GM19351 (cell line): ENCODE measurements around the gene HS6ST3.
A peak's percentile ranks its signal among the peaks of the same experiment; 100 is the strongest.

Experiments used
- ATAC-seq: cut with Tn5 transposase; IDR thresholded peaks from one replicate; pipeline ENCODE4 v1.9.1; 2021; ENCODE audit warnings: mild to moderate bottlenecking, moderate library complexity; ENCODE audit not compliant: unreplicated experiment

Gene HS6ST3

DNA sequence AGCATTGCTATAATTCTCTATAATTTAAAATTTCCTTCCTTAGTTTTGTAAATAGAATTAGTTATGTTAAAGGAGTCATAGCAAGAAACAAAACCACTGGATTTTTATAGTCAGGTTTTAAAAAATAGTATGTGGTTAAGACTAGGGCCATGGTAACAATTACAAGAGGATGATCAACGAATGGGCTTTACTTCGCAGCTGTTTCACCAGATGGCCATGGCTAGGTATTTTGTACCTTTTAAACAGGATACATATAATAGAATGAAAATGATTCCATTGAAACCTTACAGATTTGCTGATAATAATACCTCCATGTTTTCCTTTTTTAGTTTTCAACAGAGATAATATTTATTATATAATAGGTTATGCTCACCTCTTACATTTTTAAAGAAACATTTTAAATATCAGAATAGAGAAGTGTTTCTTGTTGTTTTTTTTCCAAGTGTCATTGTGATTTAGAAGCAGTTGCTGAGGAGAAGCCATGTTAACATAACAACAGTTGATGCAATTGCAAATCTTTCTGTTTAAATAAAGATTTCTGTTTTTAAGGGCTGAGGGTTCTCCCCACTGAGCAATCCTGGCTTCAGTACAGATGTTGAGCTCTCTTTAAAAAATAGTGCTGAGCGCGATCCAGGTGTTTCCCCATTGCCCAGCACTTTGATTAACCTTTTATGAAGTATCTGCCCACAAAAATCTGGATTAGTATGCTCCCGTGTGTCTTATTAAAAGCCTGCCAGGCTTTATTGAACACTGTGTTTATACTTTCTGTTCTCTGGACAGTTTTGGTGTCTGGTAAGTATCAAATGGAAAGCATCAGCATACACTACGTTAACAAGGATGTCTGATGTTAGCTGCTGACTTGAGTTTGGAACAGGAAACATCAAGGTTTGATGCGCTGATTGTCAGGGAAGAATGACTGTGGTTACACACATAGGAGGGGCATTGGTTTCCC lies 205.3 kb downstream of the HS6ST3 start:
- ATAC-seq: no peak

DNA sequence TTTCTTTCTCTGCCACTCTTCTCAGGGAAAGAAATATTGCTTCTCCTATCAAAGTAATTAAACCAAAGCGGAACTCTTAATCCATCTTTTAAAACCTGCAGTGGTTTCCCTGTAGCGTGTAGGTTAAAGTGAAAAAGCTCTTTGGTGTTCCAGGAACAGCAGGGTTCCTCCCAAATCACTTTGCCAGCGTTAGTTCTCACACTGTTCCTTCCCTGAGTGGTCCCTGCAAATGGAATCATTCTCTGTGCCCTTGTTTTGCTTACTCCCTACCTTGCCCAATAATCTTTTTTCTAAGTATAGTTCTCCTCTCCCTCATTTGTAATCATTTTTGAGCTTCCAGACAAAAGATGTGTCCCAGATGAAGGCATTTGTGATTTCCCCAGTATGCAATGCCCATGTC lies 207.5 kb downstream of the HS6ST3 start:
- no peak for ATAC-seq

DNA sequence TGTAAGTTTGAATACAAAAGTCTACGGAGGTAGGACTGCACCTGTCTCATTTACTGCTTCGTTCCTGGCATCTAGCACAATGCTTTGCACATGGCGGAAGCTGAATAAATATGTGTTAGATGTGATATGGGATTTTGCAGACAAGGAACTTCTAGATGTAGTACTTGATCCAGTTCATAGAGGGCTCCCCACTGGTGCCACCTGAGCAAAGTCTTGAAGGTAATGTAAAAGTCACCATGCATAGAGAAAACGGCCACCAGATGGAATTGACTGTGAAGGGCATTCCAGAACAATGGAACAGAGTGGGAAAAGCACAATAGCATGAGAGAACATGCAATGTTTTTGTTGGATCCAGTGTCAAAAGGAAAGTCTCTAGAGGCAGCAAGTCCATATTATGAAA lies 209.3 kb downstream of the HS6ST3 start:
- ATAC-seq: no peak

DNA sequence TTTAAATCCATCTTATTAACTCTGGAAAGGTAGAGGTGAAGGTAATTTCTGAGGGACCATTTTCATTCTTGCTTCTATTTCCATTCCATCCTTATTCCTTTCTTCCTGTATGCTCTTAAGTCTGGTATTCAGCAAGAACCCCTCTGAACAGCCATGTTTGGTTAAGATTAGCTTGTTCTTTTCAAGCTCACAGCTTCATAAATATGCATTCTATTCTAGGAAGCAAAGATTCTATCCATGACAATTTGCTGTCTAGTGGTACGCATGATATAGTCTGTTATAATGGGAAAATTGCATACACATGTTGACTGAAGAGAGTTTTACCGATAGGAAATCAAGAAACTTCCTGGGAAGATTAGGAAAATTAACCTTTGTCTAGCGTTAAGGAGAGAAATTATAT lies 218.7 kb downstream of the HS6ST3 start:
- ATAC-seq: no peak

DNA sequence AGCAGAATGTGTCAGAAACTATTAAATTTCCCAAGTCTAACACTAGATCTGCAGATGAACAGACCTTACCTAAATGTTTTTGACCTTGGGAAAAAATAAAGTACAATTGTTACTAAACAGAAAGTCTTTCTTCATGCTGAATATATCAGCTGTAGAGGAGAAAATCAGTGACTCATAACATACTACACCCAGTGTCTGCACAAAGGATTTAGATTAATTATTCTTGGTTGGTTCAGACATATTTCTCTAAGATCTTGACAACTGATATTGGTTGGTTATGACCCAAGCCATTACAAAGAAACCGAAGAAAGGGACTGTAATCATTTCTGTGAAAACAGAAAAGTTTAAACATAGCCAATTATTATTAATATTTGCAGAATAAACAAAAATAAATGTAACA lies 225.1 kb downstream of the HS6ST3 start:
- no peak for ATAC-seq

DNA sequence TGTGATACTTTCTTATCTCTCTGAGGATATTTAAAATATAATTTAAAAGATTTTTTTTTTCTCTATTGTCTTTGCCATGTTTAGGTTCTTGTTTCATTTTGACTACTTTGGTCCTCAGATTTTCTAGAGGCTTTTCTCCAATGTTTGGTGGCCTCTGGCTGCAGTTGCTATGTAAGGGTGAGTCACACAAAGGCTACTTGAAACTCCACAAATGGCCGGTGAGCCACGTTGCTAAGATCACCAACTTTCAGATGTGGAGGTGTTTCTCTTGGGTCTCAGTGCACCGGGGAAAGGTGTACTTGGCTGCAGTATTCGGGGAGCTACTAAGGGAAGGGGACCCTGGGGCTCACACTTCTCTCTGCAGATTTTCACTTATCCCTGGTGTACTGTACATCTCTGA lies 248.1 kb downstream of the HS6ST3 start:
- ATAC-seq: peak; percentile 56

DNA sequence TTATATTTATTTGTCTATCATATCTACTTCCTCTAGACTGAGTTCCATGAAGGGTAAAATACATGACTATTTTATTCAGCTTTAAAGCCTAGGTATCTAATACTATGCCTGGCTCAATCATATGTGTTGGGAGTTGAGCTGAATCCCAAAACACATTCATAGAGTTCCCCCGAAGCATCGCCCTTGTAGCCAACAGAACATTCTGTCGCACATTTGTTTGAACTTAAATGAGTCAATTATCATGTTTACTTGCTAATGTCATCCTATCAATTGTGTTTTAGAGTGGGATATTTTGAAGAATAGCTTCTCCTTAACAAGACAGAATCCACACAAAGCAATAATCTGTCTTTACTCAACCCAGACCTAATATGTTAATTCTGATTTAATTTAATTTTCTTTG lies 252.4 kb downstream of the HS6ST3 start:
- ATAC-seq: no peak

DNA sequence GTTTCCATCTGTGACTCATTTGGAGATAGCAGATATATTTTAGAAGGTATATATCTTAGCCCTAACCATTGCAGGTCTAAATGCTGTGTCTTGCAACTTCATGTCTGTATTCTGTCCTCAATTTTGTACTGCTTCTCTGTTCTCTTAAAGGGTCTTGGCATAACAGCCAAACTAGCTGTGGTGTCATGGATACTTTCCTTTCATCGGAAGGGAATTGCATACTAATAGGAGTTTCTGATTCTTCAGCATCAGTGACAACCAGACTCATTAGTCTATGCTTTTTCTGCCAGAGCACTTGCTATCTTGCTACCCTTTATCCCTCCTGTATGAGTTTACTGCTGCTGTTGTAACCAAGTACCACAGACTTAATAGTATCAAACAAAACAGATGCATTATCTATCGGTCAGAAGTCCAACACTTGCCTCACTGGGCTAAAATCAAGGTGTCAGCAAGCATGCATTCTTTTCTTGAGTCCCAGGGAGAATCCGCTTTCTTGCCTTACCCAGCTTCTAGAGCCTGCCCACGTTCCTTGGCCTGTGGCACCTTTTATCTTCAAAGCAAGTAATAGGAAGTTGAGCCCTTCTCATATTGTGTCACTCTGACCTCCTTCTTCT lies 253.1 kb downstream of the HS6ST3 start:
- ATAC-seq: no peak

DNA sequence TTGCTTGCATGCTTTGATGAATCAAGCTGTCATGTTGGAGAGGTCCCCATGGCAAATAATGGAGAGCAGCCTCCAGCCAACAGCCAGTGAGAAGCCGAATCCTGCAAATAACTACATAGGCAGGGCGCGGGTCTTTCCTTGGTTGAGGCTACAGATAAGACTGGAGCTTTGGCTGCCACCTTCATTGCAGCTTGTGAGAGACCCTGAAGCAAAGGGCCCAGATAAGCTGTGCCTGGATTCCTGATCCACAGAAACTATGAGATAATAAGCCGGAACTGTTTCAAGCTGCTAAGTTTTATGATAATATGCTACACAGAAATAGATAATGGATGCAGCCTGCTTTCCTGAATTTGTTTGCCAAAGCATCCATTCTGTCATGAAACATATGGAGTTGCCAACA lies 257.0 kb downstream of the HS6ST3 start:
- no peak for ATAC-seq

DNA sequence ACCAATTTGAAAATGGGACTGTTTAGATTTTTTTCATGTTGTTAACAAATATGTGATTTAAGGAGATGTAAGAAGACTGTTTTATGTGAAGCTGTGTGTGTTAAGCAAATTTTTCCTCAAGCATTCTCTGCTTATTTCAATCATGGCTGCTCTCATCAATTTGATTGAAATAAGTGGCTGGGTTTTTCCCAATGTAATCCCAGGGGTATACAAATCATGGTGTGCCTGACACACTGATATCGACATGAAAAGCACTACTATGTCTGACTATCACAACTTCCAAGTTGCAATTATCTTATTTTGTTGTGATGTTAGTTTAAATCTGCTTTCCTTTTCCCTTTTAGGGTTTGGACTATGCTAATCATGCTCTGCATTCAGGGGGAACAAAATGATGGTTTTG lies 283.7 kb downstream of the HS6ST3 start:
- ATAC-seq: no peak

DNA sequence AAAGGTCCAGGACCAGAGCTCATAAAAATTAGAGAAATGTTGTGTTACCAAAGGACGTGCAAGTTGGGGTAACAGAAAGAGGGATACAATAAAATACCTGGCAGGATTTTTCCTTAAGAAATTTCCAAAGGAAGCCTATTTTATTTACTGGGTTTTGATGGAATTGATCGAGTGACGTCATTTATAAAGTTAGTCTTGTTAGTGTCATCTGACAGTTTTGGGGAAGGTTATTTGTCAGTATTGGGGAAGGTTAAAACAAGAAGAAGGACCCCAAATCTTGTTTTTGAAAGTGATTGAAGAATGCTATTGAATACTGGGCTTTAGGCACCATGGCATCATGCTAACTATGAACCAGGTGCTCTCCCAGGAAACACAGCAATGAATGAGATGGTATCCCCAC lies 287.9 kb downstream of the HS6ST3 start:
- ATAC-seq: no peak

DNA sequence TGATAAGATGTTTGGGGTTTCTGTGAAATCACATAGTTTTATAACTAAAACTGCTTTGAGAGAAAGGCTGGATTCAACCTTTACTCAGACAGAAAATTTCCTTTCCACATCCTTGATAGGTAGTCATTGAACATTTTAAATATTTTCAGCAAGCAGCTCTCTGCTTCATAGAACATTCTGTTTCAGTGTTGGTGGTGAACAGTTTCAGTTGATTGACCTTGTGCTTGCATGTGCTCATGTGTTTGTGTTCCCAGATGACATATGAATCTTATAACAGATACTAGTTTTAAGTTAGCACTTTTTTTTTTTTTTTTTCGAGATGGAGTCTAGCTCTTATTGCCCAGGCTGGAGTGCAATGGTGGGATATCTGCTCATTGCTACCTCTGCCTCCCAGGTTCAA lies 290.1 kb downstream of the HS6ST3 start:
- no peak for ATAC-seq

DNA sequence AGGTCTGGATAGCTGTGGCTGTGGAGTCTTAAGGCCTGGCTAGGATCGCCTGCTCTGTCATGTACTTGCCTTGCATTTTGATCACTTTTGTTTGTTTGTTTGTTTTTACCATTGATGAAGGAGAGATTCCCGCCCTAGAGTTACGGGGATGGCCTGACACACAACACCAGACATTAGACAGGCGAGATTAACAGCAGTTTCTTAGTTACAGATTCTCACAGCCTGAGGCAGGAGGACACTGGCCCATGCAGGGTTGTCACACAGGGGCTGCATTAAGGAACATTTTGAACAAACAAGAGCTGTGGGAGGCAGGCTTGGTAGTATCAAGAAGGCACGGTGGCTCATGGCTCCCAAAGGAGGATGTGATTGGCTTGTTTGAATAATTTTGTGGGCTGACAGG lies 291.8 kb downstream of the HS6ST3 start:
- no peak for ATAC-seq

DNA sequence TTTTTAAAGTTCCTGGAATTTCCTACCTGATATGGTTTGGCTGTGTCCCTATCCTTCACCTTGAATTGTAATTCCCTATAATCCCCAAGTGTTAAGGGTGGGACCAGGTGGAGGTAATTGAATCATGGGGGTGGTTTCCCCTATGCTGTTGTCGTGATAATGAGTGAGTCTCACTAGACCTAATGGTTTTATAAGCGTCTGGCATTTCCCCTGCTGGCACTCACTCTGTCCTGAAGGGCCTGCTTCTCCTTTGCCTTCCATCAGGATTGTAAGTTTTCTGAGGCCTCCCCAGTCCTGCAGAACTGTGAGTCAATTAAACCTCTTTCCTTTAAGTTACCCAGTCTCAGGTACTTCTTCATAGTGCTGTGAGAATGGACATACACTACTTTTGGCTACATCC lies 298.7 kb downstream of the HS6ST3 start:
- ATAC-seq: no peak

DNA sequence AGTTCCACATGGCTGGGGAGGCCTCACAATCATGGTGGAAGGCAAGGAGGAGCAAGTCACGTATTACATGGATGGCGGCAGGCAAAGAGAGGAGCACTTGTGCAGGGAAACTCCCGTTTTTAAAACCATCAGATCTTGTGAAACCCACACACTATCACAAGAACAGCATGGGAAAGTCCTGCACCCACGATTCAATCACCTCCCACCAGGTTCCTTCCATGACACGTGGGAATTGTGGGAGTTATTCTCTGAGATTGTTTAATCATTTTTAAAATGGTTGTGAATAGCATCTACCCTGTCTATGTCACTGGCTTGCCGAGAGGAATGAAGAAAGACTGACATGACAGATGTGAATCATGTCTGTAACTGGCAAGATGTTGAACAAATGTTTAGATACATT lies 301.7 kb downstream of the HS6ST3 start:
- ATAC-seq: no peak

DNA sequence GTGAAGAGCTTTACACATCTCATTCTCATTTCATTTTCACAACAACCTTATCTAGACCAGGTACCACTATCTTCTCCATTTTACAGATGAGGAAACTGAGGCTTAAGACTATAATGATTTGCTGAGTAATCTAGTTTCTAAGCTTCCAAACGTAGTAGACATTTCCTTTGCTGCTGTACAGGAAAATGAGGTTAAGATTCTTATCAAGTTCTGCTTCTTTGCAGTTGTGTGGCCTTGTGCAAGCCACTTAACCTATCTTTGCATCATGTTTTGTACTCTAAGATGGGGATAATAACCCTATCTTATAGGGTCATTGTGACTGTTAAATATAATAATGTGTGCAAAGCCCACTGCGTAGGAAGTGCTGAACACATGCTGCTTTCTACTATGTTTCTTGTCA lies 307.9 kb downstream of the HS6ST3 start:
- ATAC-seq: no peak

DNA sequence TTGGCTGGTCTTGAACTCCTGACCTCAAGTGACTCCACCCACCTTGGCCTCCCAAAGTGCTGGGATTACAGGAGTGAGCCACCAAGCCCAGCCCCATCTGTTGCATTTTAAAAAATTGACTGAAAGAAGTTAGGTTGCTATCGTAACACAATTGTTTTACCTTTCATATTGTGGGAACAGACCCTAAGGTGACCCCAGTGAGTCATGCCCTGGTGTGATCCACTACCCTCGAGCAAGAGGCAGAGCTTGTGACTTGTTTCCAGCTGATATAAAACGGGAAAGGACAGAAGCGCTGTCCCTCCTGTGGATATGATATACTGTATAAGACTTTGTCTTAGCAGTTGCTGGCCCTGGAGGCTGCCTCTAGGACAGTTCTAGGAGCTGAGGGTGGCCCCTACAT lies 308.6 kb downstream of the HS6ST3 start:
- ATAC-seq: no peak

DNA sequence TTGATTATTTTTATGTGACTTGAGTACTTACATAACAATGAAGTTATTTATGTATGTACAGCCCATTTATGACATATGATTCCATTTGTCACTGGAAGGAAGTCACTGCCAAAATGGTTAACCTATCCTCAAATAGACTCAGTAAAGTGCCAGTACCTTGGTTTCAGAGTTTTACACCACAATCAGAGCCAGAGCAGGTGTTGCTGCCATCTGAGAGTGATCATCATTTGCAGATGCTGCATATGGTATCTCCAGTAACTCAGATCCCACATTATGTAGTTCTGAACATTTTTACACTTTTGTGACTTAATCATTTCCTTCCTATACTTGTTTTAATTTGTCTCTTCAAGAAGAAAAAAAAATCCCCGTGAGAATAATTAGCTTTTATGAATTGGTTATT lies 313.3 kb downstream of the HS6ST3 start:
- ATAC-seq: no peak

DNA sequence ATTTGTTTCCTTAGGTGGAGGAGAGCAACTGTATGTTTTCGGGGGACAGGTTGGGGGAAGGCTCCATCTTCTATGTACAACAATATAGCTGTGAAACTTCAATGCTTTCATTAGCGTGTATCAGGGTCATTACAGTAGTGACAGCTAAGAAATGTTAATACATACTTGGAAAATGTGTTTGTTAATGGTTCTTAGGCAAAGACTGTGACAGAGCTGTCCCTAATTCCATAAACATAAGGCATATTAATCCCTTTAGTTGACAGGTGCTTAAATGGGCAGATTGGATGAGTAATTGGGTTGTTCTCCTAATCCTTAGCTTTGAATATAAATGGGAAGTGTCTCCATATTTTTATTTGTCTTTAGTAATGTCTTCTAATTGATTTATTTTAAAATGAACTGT lies 313.7 kb downstream of the HS6ST3 start:
- no peak for ATAC-seq

DNA sequence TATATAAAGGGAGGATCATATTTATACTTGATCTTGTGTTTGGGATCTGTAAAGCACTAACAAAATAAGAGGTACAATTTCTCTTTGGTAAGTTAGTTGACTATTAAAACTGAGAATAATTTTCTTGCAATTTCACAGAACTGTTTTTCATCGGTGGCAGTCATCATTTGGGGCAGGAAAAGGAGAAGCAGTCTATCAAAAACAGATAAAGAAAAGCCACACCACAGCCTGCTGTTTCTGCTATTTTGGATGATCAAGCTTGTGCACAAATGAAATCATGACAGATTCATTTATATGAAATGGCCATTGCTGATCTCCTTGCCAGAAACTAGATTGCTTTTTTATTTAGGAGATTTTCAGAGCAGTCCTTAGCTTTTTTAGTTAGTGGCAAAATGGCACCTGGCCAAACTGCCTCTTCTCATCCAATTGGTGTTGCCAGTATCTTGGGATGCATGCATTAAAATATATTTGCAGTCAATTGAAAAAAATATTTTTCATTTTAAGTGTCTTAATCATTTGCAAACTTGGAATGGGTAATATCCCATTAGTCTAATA lies 326.0 kb downstream of the HS6ST3 start:
- no peak for ATAC-seq

DNA sequence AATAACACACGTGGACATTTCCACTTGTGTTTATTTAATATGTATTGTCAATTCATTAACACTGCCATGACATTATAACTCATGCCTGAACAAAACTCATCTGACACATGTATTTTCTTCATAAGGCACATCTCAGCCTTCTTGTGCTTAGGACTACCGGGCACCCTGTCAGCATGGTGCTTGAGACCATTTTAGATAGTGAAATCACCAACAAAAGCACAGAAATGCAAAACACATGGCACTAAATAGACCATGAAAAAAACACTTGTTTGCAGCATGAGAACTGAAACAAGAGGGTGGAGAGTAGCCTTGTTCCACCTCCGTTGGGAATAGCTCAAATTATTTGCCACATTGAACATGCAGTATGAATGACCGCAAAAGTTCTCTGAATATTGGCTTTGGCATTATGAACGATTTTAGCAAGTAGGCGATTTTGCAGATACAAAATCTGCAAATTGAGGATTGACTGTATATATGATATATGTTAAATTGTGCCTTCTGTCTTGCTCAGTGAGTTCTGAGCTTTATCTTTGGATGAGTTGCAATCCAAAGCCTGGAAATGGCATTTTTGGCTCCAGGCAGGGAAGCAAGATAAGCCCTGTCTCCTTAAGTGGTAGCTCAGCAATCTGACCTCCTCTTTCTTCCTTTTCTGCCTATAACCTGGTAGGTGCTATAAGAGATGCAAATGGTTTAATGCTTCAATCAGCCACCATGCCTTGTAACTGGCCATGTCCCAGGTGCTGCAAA lies 328.2 kb downstream of the HS6ST3 start:
- ATAC-seq: no peak

DNA sequence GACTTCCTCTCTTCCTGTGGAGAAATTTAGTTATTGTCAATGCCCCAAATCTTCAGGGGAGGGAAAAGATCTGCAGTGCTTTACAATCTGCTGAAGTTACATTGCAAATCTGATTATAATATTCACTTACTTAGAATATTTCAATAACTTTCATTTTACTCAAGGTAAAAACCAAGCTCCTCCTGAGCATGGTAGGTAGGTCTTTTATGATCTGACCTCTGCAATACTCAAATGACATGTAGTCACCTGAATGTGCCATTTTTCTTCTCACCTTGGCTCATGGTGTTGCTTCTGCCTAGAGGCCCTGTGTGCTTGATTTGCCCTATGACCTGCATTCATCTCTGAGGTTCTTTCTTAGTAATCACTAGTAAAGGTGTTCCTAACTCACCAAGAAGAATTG lies 331.4 kb downstream of the HS6ST3 start:
- ATAC-seq: no peak
